ENCODE results near the gene EYS. TPM values are rescaled to one million over a fixed set of nuclear protein-coding genes. Genes with fewer than 3 reads are reported as not detected.
"Not testable (repeated sequence)": the region's sequence is repeated elsewhere in the genome, so short reads cannot be mapped to it uniquely, and the experiment has no call there.

Gene EYS
- polyA plus RNA-seq, 3 donors, result 0.69 to 0.79 (median 0.70) TPM

DNA sequence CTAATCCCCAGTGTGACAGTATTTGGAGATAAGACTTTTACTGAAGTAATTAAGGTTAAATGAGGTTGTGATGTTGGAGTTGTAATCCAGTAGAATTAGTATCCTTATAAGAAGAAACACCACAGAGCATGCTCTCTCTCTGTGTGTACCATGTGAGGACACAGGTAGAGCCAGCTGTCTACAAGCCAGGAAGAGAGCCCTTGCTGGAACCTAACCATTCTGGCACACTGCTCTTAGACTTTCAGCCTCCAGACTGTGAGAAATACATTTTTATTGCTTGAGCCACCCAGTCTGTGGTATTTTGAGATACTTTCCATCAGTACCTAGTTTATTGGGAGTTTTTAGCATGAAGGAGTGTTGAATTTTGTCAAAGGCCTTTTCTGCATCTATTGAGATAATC, 1961.2 kb downstream of the EYS start:
- no peak for DNase-seq (ENCODE audit: extremely low read depth in 1 of 11, low read depth in 9 of 11, low spot score in 4 of 11)

DNA sequence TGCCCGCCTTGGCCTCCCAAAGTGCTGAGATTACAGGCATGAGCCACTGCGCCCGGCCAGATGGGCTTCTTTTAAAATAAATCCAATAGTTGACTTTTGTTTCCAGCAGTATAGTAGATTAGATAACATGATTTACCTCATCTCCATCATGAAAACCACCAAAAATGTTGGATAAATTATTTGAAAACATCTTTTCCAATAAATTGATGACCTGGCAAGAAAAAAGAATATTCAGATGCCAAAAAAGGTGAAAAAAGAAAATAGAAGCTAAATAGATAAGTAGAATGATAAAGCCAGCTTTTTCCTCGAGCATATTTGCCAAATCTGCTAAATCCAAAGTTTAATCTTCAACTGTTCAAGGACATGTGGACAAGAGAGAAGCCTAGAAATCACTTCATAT, 1962.2 kb downstream of the EYS start:
- no peak for DNase-seq (ENCODE audit: extremely low read depth in 1 of 11, low read depth in 9 of 11, low spot score in 4 of 11)

DNA sequence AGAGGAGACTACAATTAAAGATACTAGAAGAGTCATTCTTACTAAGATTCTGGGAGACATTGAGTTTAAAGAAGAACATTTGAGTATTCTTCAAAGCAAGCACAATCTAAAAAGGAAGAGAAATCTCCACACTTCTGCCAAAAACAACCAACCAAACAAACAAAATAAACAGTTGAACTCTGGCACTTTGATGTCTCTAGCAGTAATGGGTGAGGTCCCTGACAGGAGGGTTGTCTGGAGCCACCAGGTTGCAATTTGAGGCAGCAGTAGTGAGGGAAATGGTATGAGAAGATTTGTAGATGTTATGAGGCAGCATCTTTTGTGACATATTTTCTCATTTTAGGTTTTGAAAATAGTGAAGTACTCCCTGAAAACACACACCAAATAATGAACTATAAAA, 1963.3 kb downstream of the EYS start:
- no peak for DNase-seq (ENCODE audit: extremely low read depth in 1 of 11, low read depth in 9 of 11, low spot score in 4 of 11)

DNA sequence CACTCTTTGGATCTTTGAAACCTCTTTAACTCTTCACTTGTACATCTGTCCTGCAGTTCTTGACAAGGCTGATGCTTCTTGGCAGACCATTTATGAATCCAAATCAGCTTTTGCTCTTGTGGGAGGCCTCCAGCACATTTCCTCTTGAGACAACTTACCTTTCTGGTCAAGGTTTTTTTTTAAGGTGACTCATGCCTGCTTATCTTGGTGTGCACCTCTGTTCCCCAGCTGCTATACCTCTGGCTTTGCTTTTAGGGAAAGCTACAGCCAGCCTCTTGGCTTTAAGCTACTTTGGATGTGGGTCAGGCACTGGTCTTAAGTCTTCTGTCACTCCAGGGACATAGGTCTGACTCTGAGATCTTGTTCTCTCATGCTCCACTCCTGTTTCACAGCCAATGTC, 1965.0 kb downstream of the EYS start:
- DNase-seq (ENCODE audit: extremely low read depth in 1 of 11, low read depth in 9 of 11, low spot score in 4 of 11), result no peak

DNA sequence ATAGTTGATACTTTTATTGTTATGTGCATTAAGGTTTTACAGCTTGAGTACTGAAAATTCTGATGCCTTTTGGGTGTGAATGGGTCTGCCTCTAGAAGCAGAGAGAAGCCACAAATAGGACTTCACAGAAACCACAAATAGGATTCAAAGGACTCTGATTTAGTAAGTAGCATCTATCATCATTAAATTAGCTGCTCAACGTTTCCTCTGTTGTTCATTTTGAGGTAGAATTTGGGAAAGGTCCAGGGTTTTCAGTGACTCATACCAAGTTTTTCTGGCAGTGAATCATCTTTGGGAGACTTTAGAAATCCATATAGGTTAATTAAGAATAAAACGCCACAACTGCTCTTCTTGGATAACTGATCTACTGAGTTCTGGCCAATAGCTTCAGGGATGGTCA, 1966.3 kb downstream of the EYS start:
- DNase-seq (ENCODE audit: extremely low read depth in 1 of 11, low read depth in 9 of 11, low spot score in 4 of 11), result no peak

DNA sequence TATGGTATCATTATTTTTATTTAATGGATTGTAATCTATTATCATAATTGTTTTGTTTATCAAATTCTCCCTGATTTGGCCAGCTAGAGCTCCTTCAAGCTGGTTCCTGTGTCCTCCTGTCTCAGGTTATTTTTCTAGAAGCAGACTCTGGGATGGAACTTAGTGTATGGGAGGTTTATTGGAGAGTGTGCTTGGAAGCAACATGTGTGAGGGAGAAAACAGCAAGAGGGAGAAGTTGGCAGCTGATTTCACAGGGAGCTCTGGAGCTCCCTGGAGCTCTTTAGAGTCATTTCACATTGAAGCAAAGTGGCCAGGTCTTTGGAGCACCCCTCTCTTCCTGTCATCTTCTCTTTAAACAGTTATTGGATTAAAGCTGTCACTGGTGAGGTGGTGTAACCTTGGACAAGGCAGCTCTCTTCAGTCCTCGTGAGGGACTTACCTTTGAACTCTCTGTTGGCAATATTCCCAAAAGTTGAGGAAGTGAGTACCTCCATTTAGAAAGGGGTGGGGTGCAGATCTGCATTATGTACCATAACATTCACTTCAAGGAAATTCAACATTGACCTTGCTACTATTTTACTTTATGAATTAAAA, 1967.8 kb downstream of the EYS start:
- DNase-seq (ENCODE audit: extremely low read depth in 1 of 11, low read depth in 9 of 11, low spot score in 4 of 11), result no peak

DNA sequence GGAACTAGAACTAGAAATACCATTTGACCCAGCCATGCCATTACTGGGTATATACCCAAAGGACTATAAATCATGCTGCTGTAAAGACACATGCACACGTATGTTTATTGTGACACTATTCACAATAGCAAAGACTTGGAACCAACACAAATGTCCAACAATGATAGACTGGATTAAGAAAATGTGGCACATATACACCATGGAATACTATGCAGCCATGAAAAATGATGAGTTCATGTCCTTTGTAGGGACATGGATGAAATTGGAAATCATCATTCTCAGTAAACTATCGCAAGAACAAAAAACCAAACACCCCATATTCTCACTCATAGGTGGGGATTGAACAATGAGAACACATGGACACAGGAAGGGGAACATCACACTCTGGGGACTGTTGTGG, 1968.8 kb downstream of the EYS start:
- not testable (repeated sequence) for DNase-seq (ENCODE audit: extremely low read depth in 1 of 11, low read depth in 9 of 11, low spot score in 4 of 11)

DNA sequence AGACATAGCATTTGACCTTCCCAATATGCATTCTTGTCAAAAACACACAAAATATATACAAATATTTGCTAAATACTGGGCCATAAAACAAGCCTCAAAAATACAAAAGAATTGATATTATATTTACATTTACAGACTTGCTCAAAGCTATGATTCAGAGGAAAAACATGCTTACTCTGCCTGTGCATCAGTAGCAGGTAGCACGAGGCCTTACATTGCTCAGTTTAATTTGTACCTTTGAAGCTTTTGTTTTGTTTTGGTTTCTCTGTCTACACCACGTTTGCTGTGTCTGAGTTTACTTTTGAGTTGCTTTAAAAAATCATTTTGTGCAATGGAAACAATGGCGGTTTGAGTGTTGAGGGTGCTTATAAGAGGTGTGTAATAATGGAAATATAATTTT, 1972.1 kb downstream of the EYS start:
- no peak for DNase-seq (ENCODE audit: extremely low read depth in 1 of 11, low read depth in 9 of 11, low spot score in 4 of 11)

DNA sequence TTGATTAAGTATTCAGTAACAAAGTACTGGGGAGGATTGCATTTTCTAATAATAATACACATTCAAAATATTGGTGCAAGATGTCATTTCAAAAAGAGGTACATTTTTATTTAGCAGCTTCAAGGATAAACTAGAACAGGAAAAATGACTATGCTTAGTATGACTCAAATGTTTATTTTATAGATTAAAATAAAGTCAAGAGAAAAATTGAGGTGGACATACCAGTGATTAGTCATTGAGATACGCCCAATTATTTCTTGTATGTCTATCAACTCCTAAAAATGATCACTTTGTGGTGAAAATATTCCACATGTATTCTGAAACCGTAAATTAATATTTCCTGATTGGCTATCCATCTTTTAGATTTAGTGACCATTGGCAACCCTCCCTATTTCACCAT, 1974.7 kb downstream of the EYS start:
- no peak for DNase-seq (ENCODE audit: extremely low read depth in 1 of 11, low read depth in 9 of 11, low spot score in 4 of 11)

DNA sequence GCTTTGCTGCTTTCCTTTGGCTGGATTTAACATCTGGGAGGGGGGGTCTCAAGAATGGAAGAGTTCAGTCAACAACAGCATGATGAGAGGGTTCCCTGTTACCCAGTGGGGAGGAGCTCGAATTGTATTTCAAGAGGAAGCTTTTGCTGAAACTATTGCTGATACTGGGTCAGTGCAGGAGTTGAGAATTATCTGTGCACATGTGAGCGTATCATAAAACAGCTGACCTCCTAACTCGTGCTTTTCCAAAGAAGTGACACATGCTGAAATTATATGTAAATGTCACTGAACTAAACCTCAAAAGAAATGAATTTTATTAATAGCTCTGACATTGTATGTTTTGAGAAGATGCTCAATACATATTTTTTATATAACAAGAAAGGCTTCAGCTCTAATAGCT, 1975.1 kb downstream of the EYS start:
- DNase-seq (ENCODE audit: extremely low read depth in 1 of 11, low read depth in 9 of 11, low spot score in 4 of 11), result no peak

DNA sequence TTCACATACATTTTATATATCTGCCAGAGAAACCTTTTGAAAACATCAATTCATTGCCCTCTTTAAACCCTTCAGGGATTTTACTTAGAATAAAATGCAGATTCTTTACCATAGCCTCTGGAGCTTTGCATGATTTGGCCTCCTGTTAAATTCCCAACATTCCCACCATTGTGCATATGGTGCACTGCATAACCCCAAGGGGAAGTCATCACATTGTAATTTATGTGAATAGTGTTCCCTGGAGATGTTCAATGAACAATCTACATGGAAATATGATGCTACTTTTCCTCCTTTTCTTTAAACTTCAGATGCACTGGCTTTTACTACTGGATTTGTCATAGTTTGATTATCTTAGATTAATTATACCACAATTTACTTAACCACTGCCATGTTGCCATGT, 1976.7 kb downstream of the EYS start:
- DNase-seq (ENCODE audit: extremely low read depth in 1 of 11, low read depth in 9 of 11, low spot score in 4 of 11), result no peak

DNA sequence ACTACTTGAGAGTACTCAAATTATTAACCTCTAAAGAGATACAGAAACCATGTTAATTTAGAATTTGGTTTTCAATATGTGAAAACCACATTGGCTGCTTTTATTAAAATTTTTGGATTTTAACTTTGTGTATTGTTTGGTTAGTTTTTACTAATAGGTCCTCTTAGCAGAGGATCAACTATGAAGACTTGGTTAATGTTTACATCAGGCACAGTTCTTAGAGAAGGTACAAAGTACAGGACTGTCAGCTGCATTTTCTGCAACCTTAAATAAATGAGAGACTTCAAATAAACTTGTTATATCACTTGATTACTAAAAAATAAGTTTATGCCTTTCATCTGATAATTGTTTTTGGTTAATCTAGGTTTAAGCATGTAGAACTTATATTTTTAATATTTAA, 1982.3 kb downstream of the EYS start:
- DNase-seq (ENCODE audit: extremely low read depth in 1 of 11, low read depth in 9 of 11, low spot score in 4 of 11), result peak in 1 of 11 donors; percentile 3

DNA sequence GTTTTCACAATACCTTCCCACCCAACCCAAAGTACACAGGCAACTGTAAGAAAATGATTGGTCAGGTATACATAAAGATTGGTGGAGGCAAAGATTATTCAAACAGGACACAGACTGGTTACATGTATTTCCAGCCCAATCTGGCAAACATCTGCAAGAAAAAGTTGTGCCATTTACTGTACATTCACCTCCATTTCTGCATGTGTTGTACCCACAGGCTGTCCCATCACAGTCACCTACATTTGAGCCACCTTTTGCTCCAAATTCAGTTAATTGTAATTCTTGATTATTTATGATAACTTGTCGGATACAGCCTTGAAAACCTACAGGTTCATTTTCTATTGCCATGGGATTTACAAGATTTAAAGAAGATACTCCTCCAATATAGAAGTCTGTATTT, 1985.8 kb downstream of the EYS start:
- no peak for DNase-seq (ENCODE audit: extremely low read depth in 1 of 11, low read depth in 9 of 11, low spot score in 4 of 11)

DNA sequence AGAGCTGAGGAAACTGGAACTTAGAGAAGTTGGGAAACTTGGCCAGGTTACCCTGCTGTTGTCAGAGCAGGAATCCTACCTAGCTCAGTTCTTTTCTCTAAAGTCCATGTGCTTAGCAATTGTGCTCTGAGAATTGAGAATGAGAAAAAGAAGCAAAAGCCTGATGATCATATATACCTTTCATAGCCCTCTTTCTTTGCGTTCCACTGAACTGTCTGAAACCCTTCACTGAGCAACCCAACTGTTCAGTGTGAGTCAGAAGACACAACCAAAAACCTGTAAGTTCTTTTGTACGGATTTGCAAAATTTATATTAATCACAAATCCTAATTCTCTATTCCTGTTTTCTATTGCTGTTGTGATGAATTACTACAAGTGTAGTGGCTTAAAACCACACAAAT, 1990.9 kb downstream of the EYS start:
- no peak for DNase-seq (ENCODE audit: extremely low read depth in 1 of 11, low read depth in 9 of 11, low spot score in 4 of 11)

DNA sequence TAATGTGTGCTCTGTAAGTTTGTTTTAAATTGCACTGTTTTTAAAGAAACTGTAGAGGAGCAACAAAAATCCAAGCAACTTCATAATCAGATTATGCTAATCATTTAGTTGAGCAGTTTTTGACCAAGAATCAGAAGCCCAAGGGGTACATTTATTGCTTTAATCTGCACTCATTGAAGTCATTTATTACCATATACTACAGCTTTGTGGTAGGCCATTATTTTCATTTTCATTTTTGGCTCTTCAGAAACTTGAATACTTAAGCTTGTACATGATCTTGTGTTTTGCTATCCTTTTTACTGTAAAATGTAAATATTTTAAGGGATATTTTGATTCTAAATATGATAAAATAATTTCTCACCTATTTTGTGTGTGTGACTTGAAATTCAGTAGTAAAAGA, 1992.9 kb downstream of the EYS start:
- DNase-seq (ENCODE audit: extremely low read depth in 1 of 11, low read depth in 9 of 11, low spot score in 4 of 11), result no peak

DNA sequence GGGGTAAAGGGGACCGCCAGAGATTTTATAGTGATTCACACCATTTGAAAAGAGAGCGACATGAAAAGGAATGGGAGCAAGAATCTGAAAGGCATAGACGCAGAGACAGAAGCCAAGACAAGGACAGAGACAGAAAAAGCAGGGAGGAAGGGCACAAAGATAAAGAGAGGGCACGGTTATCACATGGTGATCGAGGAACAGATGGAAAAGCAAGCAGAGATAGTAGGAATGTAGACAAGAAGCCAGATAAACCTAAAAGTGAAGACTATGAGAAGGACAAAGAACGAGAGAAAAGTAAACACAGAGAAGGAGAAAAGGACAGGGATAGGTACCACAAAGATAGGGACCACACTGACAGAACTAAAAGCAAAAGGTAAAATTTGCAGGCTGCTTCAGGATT, 1993.7 kb downstream of the EYS start:
- DNase-seq (ENCODE audit: extremely low read depth in 1 of 11, low read depth in 9 of 11, low spot score in 4 of 11), result no peak

DNA sequence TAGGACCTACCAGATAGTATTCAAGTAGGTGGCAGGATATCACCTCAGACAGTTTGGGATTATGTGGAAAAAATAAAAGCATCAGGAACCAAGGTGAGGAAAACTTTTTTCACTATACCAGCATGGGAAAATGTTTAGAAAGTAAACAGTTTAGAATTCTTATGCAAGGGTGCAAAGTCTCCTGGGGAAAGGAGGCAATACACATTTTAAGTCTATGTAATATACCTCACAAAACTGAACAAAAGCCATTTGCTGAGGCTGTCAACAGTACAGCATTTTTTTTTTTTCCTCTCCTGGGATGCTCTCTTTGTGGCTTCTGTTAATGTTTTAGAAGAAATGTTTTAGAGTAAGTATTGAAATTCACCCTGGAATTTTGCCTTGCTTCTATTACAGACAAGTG, 1997.9 kb downstream of the EYS start:
- DNase-seq (ENCODE audit: extremely low read depth in 1 of 11, low read depth in 9 of 11, low spot score in 4 of 11), result no peak

DNA sequence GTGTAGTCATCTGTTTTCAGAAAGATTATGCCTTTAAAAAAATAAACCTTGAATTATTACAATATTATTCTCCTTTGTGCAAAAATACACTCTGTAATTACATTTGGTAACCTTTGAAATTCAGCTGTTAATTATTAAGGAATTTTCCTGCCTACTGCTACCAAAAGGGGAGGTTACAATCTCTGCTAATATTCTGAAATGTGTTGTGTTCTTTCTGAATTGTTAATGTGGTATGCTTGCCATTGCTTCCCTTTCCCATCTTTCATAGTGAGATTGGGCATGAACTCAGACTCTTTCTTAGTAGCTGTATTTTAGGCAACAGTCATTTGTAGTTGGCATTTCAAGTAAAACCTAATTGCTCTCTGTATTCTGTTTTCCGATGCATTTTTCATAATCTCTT, 1998.4 kb downstream of the EYS start:
- no peak for DNase-seq (ENCODE audit: extremely low read depth in 1 of 11, low read depth in 9 of 11, low spot score in 4 of 11)

DNA sequence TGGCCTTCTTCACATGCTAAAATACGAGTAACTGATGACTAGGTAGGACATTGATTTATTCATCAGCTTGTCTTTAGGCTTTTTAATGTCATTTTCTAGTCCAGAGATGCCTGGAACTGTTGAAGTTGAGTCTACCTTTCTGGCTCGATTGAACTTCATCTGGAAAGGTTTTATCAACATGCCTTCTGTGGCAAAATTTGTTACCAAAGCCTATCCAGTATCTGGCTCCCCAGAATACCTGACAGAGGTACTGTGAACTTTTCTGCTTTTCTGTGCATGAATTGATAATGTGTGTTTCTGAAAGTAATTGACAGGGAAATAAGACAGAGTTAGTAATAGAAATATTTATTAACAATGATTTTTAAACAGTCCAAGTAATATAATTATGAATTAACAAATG, 2000.4 kb downstream of the EYS start:
- no peak for DNase-seq (ENCODE audit: extremely low read depth in 1 of 11, low read depth in 9 of 11, low spot score in 4 of 11)

DNA sequence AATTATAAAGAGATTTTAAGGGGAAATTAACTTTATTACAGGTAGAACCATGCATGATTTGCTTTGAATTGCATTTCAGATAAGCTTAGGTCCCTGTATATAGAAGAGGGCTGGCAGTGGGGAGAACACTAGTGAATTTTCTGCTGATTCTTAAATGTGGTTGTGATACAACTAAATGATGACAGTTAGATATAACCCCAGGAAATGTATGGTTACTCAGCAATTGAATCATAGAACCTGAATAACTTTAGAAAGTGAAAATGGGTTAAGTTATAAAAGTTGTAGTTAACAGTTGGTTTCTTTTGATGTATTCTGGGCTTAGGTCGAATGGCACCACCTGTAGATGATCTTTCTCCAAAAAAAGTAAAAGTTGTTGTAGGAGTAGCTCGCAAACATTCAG, 2001.3 kb downstream of the EYS start:
- no peak for DNase-seq (ENCODE audit: extremely low read depth in 1 of 11, low read depth in 9 of 11, low spot score in 4 of 11)

DNA sequence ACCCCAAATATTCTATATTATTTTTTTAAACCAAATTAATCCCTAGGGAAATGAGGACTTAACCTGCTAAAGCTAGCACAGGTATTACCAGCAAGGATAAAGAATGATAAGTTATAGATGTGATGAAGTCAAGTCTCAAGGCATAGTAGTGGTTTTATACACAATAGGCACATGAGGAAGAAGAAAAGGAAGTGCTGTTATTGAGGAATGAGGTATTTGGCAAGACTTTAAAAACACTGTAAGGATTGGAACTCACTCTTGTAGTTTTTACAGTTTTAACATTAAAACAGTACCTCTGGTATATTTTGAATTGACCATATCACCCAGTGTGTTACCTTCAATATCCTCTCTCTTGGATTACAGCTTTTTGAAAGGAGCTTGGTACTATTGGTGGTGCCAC, 2016.8 kb downstream of the EYS start:
- DNase-seq (ENCODE audit: extremely low read depth in 1 of 11, low read depth in 9 of 11, low spot score in 4 of 11), result no peak

DNA sequence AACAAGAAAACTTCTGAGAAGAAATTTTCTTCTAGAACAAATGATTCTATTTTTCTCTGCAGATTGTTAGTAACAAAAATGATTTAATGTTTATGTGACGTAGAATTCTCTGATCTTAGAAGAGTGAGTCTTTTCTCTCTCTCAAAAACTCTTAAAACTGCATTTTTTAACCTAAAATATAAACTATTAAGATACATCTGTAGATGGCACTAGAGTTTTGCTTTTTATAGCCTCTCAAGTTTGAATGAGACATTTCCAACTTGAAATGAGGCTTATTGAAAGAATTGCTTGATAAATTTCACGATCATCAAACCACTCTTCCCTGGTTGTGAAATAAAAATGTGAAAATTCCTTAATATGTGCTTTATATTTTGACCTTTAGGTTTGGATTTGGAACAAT, 2017.6 kb downstream of the EYS start:
- no peak for DNase-seq (ENCODE audit: extremely low read depth in 1 of 11, low read depth in 9 of 11, low spot score in 4 of 11)
